Measurements from ENCODE around the gene PCDH20. TPM values are rescaled to one million over a fixed set of nuclear protein-coding genes. Genes with fewer than 3 reads are reported as not detected.

The PCDH20 gene
- total RNA-seq, 2 experiments from 2014 or later: not detected

DNA sequence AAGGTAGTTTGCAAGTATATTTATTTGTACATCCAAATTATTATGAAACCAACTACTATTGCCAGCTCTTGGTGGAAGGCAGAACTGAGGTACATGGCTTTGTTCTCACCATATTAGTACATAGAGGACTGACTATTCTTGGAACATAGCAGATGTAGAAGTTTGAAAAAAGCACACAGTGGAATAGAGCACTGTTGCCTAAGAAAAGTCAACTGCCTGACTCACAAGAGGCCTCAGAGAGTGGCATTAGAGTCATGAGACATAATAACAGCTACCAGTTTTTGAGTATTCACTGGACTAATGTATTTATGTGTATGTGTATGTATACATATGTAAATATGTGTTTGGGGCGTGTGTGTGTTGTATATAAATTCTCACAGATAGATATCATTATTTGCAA lies 8.3 kb upstream of the PCDH20 start:
- no peak overlapping the region for H3K4me3 Mint-ChIP-seq
- ChIA-PET POLR2A (no interaction called here), CTCF (no interaction called here)
- DNase-seq (no peak), ATAC-seq (no peak)
- no peaks in the 10 kb centered on the region for H3K27me3 Mint-ChIP-seq
- TF ChIP-seq, protein P1, sequence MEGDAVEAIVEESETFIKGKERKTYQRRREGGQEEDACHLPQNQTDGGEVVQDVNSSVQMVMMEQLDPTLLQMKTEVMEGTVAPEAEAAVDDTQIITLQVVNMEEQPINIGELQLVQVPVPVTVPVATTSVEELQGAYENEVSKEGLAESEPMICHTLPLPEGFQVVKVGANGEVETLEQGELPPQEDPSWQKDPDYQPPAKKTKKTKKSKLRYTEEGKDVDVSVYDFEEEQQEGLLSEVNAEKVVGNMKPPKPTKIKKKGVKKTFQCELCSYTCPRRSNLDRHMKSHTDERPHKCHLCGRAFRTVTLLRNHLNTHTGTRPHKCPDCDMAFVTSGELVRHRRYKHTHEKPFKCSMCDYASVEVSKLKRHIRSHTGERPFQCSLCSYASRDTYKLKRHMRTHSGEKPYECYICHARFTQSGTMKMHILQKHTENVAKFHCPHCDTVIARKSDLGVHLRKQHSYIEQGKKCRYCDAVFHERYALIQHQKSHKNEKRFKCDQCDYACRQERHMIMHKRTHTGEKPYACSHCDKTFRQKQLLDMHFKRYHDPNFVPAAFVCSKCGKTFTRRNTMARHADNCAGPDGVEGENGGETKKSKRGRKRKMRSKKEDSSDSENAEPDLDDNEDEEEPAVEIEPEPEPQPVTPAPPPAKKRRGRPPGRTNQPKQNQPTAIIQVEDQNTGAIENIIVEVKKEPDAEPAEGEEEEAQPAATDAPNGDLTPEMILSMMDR (IDR thresholded peaks at IDR 0.05): no peak
- H3K36me3 Mint-ChIP-seq (ENCODE audit: low read depth): no peaks in the 10 kb centered on the region
- intact Hi-C loops (cut with micrococcal nuclease): no loop called here
- no peak overlapping the region for H3K27ac Mint-ChIP-seq
- H3K9me3 Mint-ChIP-seq: peaks cover 2% of the 10 kb centered on the region
- no peaks in the 10 kb centered on the region for H3K4me1 Mint-ChIP-seq (ENCODE audit: low read depth)

DNA sequence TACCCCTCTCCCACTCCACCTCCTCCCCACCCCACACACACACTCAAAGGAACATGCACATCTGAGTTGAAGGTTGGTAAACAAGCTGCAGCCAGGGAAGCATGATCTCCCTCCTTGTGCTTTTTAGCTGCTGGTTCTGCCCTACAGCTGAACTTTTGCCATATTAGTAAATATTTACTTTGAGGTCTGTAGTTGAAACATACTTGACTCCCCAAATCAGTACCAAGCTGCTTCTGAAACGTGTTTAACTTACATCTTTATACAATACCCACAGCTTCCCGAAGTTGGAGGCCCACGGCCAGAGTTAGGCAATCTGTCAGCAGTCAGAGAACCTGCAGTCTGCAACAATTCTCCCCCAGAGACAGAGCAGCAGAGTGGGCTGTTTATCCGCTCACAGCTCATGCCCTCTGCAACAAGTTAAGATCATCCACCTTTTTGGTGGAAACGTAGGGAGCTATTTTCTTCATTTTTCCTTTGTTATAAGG lies 1.5 kb upstream of the PCDH20 start:
- H3K4me1 Mint-ChIP-seq (ENCODE audit: low read depth): no peaks in the 10 kb centered on the region
- H3K27me3 Mint-ChIP-seq: peaks cover 28% of the 10 kb centered on the region
- H3K27ac Mint-ChIP-seq: no peak overlapping the region
- TF ChIP-seq, protein P1 (IDR thresholded peaks at IDR 0.05): no peak
- peaks cover 1% of the 10 kb centered on the region for H3K9me3 Mint-ChIP-seq
- CTCF ChIA-PET: no interaction called here
- no peaks in the 10 kb centered on the region for H3K36me3 Mint-ChIP-seq (ENCODE audit: low read depth)
- POLR2A ChIA-PET: no interaction called here
- DNase-seq: no peak
- H3K4me3 Mint-ChIP-seq: no peak overlapping the region
- ATAC-seq: no peak
- intact Hi-C loops (cut with micrococcal nuclease): no loop called here

- intact Hi-C loops (cut with micrococcal nuclease): no loop called here
- no peak overlapping the region for H3K27ac Mint-ChIP-seq
- ChIA-PET POLR2A (interaction anchor here (0.6 kb wide), 1 partner anchor 804 kb away, joined by 4 read pairs; no protein-coding TSS in a partner anchor), CTCF (interaction anchor here (0.6 kb wide), 1 partner anchor 14 kb away, joined by 3 read pairs; no protein-coding TSS in a partner anchor)
- no peak overlapping the region for H3K4me3 Mint-ChIP-seq
- H3K27me3 Mint-ChIP-seq: peaks cover 28% of the 10 kb centered on the region
- H3K4me1 Mint-ChIP-seq (ENCODE audit: low read depth): no peaks in the 10 kb centered on the region
- no peaks in the 10 kb centered on the region for H3K36me3 Mint-ChIP-seq (ENCODE audit: low read depth)
- DNase-seq (no peak), ATAC-seq (no peak)
- peaks cover 1% of the 10 kb centered on the region for H3K9me3 Mint-ChIP-seq
- TF ChIP-seq, protein P1 (IDR thresholded peaks at IDR 0.05): no peak
Measured at GRCh38 chr13:61415058-61415721, 459 bp downstream of the PCDH20 start.

DNA sequence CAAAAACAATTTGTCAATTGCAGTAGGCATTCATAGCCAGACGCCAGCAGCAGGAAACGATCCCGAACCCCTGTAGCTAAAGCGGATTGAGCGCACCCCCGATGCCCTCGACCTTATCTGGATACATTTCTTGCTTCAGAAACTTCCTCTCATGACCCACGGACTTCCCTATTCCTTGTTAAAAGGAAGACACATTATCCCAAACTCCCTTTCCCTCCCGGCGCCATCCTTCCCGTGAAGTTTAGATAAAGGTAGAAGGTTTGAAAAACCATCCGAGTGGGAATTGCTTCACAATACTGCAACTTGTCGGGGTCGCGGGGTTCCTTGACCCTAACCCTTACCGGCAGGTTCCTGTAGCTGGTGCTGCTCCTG lies 977 bp downstream of the PCDH20 start:
- DNase-seq: no peak
- no peak for ATAC-seq
- ChIA-PET CTCF (no interaction called here), POLR2A (no interaction called here)
- H3K9me3 Mint-ChIP-seq: peaks cover 1% of the 10 kb centered on the region
- H3K27ac Mint-ChIP-seq: no peak overlapping the region
- intact Hi-C loops (cut with micrococcal nuclease): no loop called here
- peaks cover 28% of the 10 kb centered on the region for H3K27me3 Mint-ChIP-seq
- H3K36me3 Mint-ChIP-seq (ENCODE audit: low read depth): no peaks in the 10 kb centered on the region
- TF ChIP-seq, protein P1 (IDR thresholded peaks at IDR 0.05): no peak
- H3K4me3 Mint-ChIP-seq: no peak overlapping the region
- H3K4me1 Mint-ChIP-seq (ENCODE audit: low read depth): no peaks in the 10 kb centered on the region

Measured in activated CD8-positive, alpha-beta T cell treated with anti-CD3 and anti-CD28 coated beads for 36 hours (primary cell).